ENCODE results near the gene BID.

Gene BID

DNA sequence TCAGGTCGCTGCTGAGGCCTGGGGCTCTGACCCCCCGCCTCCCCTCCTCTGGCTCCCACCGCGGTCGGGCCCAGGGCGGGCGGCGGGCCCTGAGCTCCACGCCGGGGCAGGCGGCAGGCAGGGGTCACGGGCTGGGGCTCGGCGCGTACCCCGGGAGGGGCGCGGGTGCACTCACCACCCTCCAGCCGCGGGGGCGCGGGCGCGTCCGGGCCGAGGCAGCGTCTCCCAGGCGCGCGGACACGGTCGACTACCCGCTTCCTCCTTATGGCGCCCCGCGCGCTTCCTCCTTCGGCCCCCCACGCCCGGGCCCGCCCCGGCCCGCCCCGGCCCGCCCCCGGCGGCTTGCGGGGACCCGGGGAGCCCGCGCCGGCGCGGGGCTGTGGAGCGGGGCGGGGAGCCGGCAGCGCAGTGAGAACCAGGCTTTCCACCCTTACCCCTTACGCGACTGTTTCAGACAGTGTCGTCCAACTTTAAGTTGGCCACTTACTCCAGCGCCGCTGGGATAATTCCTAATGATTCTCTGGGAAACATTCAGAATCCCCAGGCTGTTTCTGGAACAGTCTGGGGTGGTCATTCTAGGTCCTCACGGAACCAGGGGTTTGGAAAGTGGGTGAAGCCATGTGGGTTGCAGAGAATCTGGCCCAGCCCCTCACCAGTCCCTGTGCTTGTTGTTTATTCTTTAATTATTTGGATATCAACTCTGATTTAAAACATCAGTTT lies at the start of gene BID:
Gene BID (minus strand): TSS at position 264 of the 720 bp plus-strand sequence. CDS start 24,353 bp downstream, outside the sequence.
- DNase-seq = no peak

GRCh38 chr22:17823964-17824363 lies 49.7 kb upstream of the BID start:
- no peak for DNase-seq

- DNase-seq = no peak
Observed at GRCh38 chr22:17823226-17823625, 49.0 kb upstream of the BID start.

DNA sequence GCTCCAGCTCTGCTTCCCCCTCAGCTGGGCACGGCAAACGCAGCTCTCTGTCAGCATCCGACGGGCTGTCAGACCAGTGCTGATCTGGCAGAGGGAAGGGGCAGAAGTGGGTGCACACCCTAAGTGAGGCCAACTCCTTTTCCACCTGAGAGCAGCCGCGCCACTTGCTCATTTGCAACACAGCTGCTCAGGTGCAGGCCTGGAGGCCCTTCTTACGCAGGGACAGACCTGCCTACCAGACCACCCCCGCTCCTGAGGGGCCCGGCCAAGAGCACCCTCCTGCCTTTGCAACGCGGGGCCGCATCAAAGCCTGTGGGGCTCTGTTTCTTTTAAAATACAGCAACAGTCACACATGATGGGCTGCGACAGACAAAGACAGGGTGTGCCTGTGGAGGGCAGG lies 47.8 kb upstream of the BID start:
- no peak for DNase-seq

GRCh38 chr22:17820879-17821439 lies 46.7 kb upstream of the BID start:
- no peak for DNase-seq

- no peak for DNase-seq
Observed at GRCh38 chr22:17818649-17819048, 44.4 kb upstream of the BID start.

- DNase-seq = no peak
Observed at GRCh38 chr22:17818180-17818579, 43.9 kb upstream of the BID start.

GRCh38 chr22:17817511-17818065 lies 43.3 kb upstream of the BID start:
- no peak for DNase-seq

- no peak for DNase-seq
Observed at GRCh38 chr22:17817079-17817478, 42.8 kb upstream of the BID start.

DNA sequence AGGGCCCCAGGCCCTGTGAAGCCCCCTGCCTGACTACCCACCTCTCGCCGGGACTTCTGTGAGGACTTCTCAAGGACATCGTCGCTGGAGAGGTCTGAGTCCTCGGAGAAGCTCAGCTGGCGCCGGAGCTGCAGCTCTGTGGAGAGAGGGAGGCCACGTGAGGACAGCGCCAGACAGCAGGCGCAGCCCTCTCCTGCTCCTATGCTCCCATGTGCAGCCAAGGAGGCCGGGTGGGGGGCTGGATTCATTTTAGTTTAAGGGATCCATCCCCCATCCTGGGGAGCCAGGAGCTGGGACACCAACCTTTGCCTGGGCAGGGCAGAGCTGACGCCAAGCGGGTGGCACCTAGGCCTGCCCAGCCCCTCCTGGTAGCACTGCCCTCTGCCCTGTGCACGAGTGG lies 42.4 kb upstream of the BID start:
- DNase-seq = no peak

- DNase-seq = no peak
Observed at GRCh38 chr22:17815703-17816254, 41.5 kb upstream of the BID start.

DNA sequence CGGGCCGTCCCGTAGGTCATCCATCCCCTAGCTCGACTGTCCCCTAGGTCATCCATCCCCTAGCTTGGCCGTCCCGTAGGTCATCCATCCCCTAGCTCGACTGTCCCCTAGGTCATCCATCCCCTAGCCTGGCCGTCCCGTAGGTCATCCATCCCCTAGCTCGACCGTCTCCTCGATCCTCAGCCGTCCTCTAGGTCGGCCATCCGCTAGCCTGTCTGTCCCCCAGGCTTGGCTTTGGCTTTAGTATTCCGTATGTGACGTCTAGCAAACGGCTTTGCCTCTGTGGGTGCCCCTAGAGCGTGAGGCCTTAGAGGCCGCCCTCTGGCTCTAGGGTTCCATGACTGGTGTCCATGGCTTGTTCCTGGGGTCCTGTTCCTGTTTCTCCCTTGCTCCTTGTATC lies 40.6 kb upstream of the BID start:
- DNase-seq = no peak

DNA sequence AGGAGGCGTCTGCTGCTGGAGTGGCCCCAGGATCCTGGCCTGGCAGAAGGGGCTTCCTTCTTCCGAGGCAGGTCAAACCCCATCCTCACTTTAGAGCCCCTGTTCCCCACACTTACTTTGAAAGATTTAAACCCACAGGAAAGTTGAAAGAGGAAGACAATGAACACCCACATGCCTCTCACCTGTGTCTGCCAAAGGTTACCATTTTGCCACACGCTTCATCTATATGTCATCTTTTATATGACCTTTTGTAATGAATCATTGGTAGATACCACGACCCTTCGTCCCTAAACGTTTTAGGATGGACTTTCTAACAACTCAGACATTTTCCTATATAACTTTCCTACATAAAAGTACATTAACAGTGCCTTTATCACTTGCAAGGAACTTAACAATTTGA lies 39.8 kb upstream of the BID start:
- DNase-seq = no peak

DNA sequence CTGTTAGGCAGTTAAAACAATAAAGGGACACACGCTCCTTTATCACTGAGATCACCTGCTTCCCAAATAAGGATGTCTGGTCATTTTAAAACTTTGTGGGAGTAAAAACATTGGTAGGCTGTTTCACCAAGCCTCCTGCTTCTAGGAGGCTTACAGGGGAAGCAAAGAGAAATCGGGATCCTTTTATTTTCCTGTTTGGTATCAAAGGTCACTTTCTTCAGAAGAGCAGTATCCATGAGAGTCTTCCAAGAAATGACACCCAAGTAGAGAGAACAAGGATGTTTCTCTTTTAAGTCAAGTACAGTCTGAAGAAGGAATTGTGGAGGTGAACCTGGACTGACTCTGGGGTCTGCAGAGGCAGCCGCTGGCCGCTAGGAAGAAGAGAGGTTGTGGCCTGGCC lies 36.9 kb upstream of the BID start:
- DNase-seq = no peak

- no peak for DNase-seq
Observed at GRCh38 chr22:17810570-17811116, 36.4 kb upstream of the BID start.

DNA sequence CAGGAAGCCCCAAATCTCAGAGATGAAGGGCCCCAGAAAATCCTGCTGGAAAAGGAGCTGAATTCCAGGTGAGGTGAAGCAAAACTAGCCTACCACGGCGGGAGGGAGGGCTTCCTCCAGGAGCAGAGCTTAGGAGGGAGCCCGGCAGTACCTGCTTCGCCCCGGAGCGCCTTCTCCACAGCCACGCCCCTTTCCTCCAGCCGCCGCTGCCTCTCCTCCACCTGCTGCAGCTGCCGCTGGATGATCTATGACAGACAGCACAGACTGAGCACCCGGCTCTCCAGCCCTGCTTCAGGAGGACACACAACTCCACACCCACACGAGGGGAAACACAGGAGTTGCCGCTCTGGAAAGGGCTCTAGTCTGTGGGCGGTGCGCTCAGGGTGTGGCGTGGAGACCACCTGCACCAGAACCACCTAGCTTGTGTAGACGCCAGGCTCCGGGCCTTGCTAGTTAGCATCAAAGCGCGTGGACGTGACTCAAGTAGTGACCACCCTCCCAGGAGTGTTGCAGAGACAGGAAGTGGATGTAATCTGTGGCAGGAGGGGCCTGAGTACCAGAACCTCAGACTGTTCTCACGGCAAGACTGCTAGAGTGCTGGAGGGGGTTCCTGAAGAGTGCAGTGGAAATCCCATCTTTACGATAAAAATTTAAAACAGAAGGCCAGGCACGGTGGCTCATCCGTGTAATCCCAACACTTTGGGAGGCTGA lies 34.6 kb upstream of the BID start:
- DNase-seq = no peak

- DNase-seq = no peak
Observed at GRCh38 chr22:17807578-17808410, 33.5 kb upstream of the BID start.

- no peak for DNase-seq
Observed at GRCh38 chr22:17807086-17807485, 32.8 kb upstream of the BID start.

DNA sequence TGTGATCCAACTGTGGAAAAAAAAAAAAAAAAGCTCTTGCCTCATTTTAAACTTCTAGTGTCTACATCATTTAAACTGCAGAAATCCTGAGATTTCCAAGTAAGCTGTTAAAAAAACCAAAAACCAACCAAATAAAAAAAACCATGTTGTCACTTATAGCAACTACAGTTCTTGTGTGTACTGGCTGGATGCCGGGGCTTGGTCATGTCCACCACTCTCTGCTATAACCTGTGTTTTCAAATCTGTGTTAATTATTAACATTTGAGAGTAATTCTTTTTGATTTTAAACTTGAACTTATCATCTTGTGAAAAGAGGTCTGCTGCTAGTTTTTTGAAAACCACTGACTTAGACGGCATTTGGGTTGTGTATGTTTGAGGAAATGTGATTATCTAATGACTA lies 32.2 kb upstream of the BID start:
- no peak for DNase-seq

- no peak for DNase-seq
Observed at GRCh38 chr22:17804331-17805080, 30.2 kb upstream of the BID start.

GRCh38 chr22:17803609-17804270 lies 29.5 kb upstream of the BID start:
- no peak for DNase-seq
